Muscle layer of duodenum (tissue), 2 donors: Measurements from ENCODE around the gene MICALL2.

Experiments used
- H3K27ac ChIP-seq: one replicate; pipeline ENCODE4 v1.7.0; 2013; ENCODE audit warnings: mild to moderate bottlenecking, low read length
- H3K27me3 ChIP-seq: one replicate; pipeline ENCODE4 v1.7.0; 2013; ENCODE audit warnings: low read depth, mild to moderate bottlenecking, control low read depth, low read length
- H3K36me3 ChIP-seq, 2 donors: one replicate each; pipeline ENCODE4 v1.7.0; 2013; ENCODE audit warnings: low read length in 2 of 2, control low read depth in 1 of 2, mild to moderate bottlenecking in 1 of 2; ENCODE audit not compliant: insufficient read depth in 2 of 2, control insufficient read depth in 1 of 2
- H3K4me1 ChIP-seq, 2 donors: one replicate each; pipeline ENCODE4 v1.7.0; 2013; ENCODE audit warnings: low read length in 2 of 2, mild to moderate bottlenecking in 2 of 2, control low read depth in 1 of 2, moderate library complexity in 1 of 2; ENCODE audit not compliant: insufficient read depth in 2 of 2, control insufficient read depth in 1 of 2
- H3K4me3 ChIP-seq, 2 donors: one replicate each; pipeline ENCODE4 v1.7.0; 2013; ENCODE audit warnings: low read length in 2 of 2, low read depth in 1 of 2, mild to moderate bottlenecking in 1 of 2
- H3K9me3 ChIP-seq, 2 donors: one replicate each; pipeline ENCODE4 v1.7.0; 2013; ENCODE audit warnings: low read length in 2 of 2, control low read depth in 1 of 2, mild to moderate bottlenecking in 1 of 2; ENCODE audit not compliant: control insufficient read depth in 1 of 2
- donor health status: healthy.

MICALL2 gene

DNA sequence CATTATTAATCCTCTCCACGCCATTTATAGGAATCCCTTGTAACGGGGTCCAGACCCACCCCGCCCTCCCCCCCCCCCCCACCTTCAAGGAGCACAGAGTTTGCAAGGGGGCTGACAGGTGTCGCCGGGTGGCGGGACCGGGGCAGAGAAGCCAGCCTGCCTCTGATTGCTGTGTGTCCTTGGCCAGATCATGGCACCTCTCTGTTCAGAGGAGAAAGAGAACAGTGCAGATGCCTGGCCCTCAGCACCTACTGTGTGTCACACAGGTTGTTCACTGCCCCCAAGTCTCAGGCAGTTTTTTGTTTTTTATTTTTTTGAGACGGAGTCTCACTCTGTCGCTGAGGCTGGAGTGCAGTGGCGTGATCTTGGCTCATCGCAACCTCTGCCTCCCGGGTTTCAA is 5.4 kb upstream of the MICALL2 start:
- H3K27ac ChIP-seq = no peak overlapping the region
- H3K4me1 ChIP-seq = peaks cover 20 to 46% of the 10 kb centered on the region in 2 donors
- no peaks in the 10 kb centered on the region for H3K9me3 ChIP-seq
- H3K4me3 ChIP-seq = no peak overlapping the region
- no peaks in the 10 kb centered on the region for H3K27me3 ChIP-seq
- H3K36me3 ChIP-seq = peaks cover 0 to 7% of the 10 kb centered on the region in 2 donors

GRCh38 chr7:1463676-1464223 is 4.5 kb upstream of the MICALL2 start:
- peaks cover 20 to 46% of the 10 kb centered on the region in 2 donors for H3K4me1 ChIP-seq
- H3K27me3 ChIP-seq = no peaks in the 10 kb centered on the region
- no peaks in the 10 kb centered on the region for H3K36me3 ChIP-seq
- no peak overlapping the region for H3K4me3 ChIP-seq
- H3K9me3 ChIP-seq = no peaks in the 10 kb centered on the region
- H3K27ac ChIP-seq = no peak overlapping the region

DNA sequence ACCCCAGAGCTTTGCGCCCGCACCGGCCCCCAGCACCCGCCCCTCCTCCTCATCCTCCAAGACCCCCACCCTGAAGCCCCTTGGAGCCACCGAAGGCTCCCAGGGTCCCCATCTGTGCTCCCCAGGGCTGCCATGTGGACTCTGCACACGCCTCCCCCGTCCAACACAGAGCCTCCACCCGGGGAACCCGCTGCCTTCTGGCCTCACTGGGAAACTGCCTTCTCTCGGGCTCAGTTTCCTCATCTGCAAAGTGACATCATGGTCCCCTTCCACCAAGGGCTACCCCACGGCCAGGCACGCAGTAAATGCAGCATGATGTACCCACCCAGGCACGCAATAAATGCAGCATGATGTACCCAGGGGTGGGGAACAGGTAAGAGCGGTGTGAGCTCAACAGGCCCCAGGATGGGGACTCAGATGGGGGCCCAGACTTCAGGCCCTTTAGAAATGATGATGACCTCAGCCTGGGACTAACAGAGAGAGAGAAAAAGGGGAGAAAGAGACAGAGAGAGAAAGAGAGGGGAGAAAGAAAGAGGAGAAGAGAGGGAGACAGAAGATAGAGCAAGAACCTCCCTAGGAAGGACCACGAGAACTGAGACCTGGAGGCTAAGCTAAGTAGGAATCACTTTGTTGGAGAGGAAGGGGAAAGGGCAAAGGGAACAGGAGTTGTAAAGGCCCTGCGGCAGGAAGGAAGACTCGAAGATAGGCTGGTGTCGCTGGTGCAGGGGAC is 2.5 kb upstream of the MICALL2 start:
- no peaks in the 10 kb centered on the region for H3K9me3 ChIP-seq
- peak overlapping the region; percentile 82 for H3K27ac ChIP-seq
- H3K36me3 ChIP-seq = no peaks in the 10 kb centered on the region
- H3K27me3 ChIP-seq = no peaks in the 10 kb centered on the region
- H3K4me3 ChIP-seq = no peak overlapping the region
- peaks cover 20 to 63% of the 10 kb centered on the region in 2 donors for H3K4me1 ChIP-seq

GRCh38 chr7:1460821-1461645 is 1.8 kb upstream of the MICALL2 start:
- H3K27ac ChIP-seq = peak overlapping the region; percentile 80
- peak overlapping the region; percentile 50 to 76 for H3K4me3 ChIP-seq
- no peaks in the 10 kb centered on the region for H3K36me3 ChIP-seq
- peaks cover 20 to 59% of the 10 kb centered on the region in 2 donors for H3K4me1 ChIP-seq
- no peaks in the 10 kb centered on the region for H3K27me3 ChIP-seq
- no peaks in the 10 kb centered on the region for H3K9me3 ChIP-seq

DNA sequence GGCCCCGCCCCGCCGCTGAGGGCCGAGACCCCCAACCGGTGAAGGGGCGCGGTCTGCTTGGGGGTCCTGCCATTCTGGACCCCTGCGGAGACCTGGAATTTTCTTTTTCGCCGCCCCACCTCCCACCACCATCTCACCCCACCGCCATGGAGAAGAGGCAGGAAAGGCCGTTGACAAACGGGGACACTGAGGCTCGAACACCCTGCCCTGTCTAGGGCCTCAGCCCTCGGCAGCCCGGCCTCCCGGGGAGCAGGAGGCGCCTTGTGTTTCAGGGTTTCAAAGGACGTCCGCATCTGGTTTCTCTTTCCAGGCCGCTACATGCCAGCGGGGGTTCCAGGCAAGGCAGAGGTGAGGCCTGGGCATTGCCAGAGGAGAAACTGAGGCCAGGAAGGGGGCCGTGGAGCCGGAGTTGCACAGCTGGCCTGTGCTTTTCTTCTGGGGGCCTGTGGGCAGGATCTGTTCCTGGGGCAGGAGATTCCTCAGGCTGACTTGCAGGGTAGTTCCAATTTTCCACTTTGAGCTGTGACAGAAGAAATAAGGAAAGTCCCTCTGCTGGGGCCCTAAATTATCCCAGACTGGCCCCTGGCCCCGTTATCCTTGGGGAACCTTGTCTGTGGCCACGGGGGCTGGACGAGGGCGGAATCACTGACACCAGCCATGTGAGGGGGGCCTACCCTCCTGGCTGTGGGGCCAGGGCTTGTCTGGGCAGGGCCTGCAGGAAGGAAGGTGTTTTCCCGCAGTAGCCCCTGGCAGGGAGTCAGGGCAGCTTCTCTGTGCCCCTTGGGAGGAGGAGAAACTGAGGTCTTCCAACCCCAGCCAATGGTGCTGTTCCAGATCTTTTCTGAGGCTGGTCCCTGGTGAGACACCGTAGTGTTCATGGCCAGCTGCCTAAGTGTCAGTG is 900 bp upstream of the MICALL2 start:
- no peaks in the 10 kb centered on the region for H3K27me3 ChIP-seq
- peak overlapping the region; percentile 50 to 76 for H3K4me3 ChIP-seq
- H3K9me3 ChIP-seq = no peaks in the 10 kb centered on the region
- H3K36me3 ChIP-seq = no peaks in the 10 kb centered on the region
- H3K27ac ChIP-seq = peak overlapping the region; percentile 80
- H3K4me1 ChIP-seq = peaks cover 23 to 62% of the 10 kb centered on the region in 2 donors

GRCh38 chr7:1459512-1459892 is 232 bp upstream of the MICALL2 start:
- Histone ChIP-seq H3K9me3 (no peaks in the 10 kb centered on the region), H3K27me3 (no peaks in the 10 kb centered on the region), H3K36me3 (no peaks in the 10 kb centered on the region), H3K4me3 (peak overlapping the region in 1 of 2 donors; percentile 90), H3K27ac (no peak overlapping the region), H3K4me1 (peaks cover 23 to 68% of the 10 kb centered on the region in 2 donors)

DNA sequence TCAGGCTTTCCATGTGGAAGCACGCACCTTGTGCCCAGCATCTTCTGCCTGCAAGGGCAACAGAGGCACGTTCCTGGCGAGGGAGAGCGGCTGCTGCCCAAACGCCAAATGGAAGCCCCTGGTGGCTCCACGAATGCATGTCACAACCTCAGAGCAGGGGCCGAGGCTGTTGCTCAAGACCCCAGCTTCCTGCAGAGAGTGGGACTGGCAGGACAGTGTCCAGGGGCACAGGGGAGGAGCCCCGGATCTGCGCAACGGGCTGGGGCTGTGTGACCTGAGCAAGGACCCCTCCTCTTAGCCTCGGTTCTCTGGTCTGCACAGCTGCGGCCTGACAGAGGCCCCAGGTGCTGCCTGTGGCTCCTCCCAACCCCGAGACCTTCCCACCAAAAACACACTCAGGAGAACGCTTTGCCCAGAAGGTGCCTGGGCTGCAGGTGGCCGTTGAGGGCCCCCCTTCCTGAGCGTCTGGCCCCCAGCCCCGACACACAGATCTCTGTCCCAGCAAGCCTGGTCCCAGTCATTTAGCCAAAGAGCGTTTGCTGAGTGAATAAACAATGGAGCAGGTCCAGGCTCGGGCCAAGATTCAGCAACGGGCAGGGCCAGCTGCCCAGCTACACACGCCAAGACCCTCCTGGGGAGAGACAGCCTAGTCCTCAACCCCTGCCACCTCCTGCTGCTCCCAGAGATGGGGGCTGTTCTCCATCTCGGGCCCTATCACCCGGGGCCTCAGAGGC is 1.2 kb downstream of the MICALL2 start:
- no peaks in the 10 kb centered on the region for H3K27me3 ChIP-seq
- peaks cover 19 to 58% of the 10 kb centered on the region in 2 donors for H3K4me1 ChIP-seq
- peak overlapping the region; percentile 74 to 90 for H3K4me3 ChIP-seq
- H3K9me3 ChIP-seq = no peaks in the 10 kb centered on the region
- no peaks in the 10 kb centered on the region for H3K36me3 ChIP-seq
- peak overlapping the region; percentile 63 for H3K27ac ChIP-seq

GRCh38 chr7:1457059-1457948 is 2.0 kb downstream of the MICALL2 start:
- Histone ChIP-seq H3K4me1 (peaks cover 19 to 53% of the 10 kb centered on the region in 2 donors), H3K4me3 (peak overlapping the region; percentile 74 to 90)

DNA sequence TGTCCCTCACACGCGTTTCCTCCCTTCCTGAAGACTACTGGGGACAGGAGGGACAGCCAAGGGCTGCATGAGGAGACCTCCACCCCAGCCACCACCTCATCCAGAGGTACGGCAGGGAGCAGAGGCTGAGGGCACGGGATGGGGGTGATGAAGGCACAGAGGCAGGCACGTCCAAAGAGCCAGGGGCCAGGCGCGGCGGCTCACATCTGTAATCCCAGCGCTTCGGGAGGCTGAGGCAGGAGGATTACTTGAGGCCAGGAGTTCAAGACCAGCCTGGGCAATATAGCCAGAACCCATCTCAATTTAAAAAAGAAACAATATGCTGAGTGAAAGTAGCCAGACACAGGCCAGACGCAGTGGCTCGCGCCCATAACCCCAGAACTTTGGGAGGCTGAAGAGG is 3.3 kb downstream of the MICALL2 start:
- no peaks in the 10 kb centered on the region for H3K36me3 ChIP-seq
- H3K9me3 ChIP-seq = no peaks in the 10 kb centered on the region
- H3K27me3 ChIP-seq = no peaks in the 10 kb centered on the region
- H3K27ac ChIP-seq = no peak overlapping the region
- peak overlapping the region; percentile 14 to 26 for H3K4me3 ChIP-seq
- peaks cover 8 to 46% of the 10 kb centered on the region in 2 donors for H3K4me1 ChIP-seq

More at GRCh38 chr7:1457059-1457948, 2.0 kb downstream of the MICALL2 start:
- Histone ChIP-seq H3K9me3 (no peaks in the 10 kb centered on the region), H3K27me3 (no peaks in the 10 kb centered on the region), H3K36me3 (no peaks in the 10 kb centered on the region), H3K27ac (peak overlapping the region; percentile 8)
